DMS114 treated with DMSO at 0.1 percent for 48 hours (cell line): ENCODE measurements around the gene KRTAP5-7.
"Not testable (repeated sequence)": the region's sequence is repeated elsewhere in the genome, so short reads cannot be mapped to it uniquely, and the experiment has no call there.

ENCODE experiments used
- DNase-seq: peaks from one replicate; lab custom pipeline; 2025; ENCODE audit not compliant: unreplicated experiment; lab: John Stamatoyannopoulos, UW

The KRTAP5-7 gene

DNA sequence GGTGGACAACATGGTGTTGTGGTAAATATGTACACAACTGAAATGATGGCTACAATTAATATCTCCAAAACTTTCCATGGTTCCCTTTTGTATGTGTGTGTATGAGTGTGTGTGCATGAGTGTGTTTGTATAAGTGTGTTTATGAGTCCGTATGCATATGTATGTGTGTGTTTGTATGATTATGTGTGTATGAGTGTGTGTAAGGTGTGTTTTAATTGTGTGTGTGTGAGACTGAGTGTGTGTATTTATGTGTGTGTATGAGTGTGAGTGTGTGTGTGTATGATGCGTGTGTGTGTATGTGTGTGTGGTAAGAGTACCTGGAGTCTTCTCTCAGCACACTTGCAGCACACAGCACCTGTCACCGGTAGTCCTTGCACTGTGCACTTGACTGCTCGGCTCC is 29.0 kb downstream of the KRTAP5-7 start:
- DNase-seq: no peak

DNA sequence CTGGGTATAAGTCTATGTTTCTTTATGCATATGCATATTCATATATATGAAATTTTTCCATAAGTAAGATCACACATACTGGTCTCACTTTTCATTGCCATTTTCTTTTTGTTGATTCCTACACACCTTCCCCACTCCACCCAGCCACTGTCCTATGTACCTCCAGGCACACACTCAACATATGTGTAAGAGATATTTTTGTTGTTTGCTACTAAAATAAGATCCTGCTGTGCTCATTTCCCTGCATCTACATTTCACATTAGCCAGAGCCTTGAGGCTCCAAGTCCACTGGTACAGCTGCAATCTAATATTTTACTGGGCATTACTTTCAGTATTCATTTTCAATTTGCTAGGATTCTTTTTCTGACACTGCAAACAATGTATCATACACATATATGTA is 30.2 kb downstream of the KRTAP5-7 start:
- no peak for DNase-seq

- DNase-seq: no peak
Measured at GRCh38 chr11:71558996-71559395, 31.9 kb downstream of the KRTAP5-7 start.

DNA sequence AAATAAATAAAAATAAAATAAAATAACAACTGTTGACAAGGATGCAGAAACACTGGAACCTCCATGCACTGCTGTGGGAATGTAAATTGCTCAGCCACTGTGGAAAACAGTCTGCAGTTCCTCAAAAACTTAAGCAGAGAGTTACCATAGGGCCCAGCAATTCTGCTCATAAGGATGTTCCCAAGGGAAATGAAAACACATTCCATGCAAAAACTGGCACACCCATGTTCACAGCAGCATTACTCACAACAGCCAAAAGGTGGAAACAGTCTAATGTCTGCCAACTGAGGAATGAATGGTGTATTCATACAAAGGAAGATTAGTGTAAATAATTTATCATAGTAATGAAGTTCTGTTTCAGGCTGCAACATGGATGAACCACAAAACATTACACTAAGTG is 35.1 kb downstream of the KRTAP5-7 start:
- no peak for DNase-seq

GRCh38 chr11:71563406-71563805 is 36.3 kb downstream of the KRTAP5-7 start:
- DNase-seq: peak; percentile 21

DNA sequence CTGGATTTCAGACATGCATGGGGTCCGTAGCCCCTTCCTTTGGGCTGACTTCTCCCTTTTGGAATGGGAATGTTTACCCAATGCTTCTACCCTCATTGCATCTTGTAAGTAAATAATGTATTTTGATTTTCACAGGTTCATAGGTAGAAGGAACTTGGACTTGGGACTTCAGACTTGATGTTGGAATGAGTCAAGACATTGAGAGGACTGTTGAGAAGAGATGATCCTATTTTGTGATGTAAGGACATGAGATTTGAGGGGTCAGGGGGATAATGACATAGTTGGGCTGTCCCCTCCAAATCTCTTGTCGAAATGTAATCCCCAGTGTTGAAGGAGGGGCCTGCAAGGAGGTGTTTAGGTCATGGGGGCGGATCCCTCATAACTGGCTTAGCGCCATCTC is 37.4 kb downstream of the KRTAP5-7 start:
- no peak for DNase-seq

- DNase-seq: no peak
Measured at GRCh38 chr11:71565263-71565662, 38.2 kb downstream of the KRTAP5-7 start, which contains the start of gene KRTAP5-10. KRTAP5-10 (plus strand) TSS chr11:71565563; CDS start chr11:71565588, 25 bp downstream.

DNA sequence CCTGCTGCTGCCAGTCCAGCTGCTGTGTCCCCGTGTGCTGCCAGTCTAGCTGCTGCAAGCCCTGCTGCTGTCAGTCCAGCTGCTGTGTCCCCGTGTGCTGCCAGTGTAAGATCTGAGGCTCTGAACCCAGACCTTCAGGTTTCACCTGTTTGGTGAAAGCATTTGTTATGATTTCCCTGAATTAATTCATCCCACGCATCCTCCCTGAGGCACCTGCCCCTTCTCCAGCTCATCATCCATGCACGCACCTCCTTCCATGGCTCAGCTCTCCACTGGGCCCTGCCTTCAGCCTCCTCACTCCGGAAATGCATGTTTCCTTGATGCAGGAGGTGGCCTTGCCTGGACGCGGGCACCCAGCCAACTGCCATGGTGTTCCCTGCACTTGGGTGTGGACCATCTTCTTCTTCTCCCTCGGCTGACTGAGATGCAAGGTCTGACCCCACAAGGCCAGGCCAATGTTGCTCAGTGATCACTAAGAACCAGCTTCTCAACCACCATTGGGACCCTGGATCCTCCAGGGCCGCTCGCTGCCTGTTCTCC is 39.1 kb downstream of the KRTAP5-7 start:
- no peak for DNase-seq

GRCh38 chr11:71566626-71567599 is 39.8 kb downstream of the KRTAP5-7 start:
- not testable (repeated sequence) for DNase-seq

DNA sequence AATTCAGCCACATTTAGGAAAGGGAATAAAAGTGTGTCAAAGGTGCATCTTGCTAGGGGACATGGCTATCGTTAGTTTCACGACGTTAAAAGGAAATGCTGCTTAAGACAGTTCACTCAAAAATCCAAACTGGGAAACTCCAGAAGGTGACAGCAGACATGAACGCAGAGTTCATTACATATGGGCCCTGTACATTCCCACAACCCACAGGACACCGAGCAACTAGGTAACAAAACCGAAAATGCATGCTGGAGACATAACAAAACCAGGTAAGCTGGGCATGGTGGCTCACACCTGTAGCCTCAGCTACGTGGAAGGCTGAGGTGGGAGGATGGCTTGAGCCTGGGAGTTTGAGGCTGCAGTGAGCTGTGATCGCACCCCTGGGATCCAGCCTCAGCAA is 40.6 kb downstream of the KRTAP5-7 start:
- DNase-seq: not testable (repeated sequence)

- no peak for DNase-seq
Measured at GRCh38 chr11:71568704-71569349, 41.8 kb downstream of the KRTAP5-7 start.

GRCh38 chr11:71571101-71571850 is 44.2 kb downstream of the KRTAP5-7 start:
- DNase-seq: not testable (repeated sequence)

- DNase-seq: no peak
Measured at GRCh38 chr11:71572811-71573210, 45.7 kb downstream of the KRTAP5-7 start.

GRCh38 chr11:71574418-71574817 is 47.4 kb downstream of the KRTAP5-7 start:
- no peak for DNase-seq

DNA sequence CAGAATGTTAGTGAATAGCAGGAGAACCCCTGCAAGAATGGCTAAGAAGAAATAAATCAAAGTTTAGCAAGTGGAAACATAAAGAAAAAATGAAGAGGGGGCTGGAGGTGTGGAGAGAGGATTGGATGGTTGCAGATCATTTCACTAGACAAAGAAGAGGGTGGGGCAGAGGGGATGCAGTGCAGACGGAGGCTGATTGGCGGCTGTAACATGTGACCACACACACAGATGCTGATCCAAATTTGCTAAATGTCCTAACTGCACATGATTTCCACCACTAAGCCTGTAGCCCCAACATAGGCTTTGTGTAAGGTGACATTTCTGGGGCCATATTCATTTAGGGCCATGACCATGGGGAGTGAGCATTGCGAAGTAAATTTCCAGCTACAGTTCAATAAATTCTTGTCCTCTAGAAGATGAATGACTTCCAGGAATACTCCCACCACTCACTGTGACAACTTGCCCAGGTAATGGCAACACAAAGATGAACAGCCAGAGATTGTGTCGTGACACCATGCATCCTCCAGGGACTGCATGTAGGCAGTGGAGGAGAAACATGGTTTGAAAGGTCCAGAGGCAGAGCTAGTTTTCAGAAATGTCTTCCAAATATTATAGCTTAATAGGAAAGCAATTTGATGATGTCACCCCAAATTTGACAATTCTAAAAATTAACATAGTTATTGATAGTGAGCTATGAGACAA is 48.8 kb downstream of the KRTAP5-7 start:
- DNase-seq: no peak

DNA sequence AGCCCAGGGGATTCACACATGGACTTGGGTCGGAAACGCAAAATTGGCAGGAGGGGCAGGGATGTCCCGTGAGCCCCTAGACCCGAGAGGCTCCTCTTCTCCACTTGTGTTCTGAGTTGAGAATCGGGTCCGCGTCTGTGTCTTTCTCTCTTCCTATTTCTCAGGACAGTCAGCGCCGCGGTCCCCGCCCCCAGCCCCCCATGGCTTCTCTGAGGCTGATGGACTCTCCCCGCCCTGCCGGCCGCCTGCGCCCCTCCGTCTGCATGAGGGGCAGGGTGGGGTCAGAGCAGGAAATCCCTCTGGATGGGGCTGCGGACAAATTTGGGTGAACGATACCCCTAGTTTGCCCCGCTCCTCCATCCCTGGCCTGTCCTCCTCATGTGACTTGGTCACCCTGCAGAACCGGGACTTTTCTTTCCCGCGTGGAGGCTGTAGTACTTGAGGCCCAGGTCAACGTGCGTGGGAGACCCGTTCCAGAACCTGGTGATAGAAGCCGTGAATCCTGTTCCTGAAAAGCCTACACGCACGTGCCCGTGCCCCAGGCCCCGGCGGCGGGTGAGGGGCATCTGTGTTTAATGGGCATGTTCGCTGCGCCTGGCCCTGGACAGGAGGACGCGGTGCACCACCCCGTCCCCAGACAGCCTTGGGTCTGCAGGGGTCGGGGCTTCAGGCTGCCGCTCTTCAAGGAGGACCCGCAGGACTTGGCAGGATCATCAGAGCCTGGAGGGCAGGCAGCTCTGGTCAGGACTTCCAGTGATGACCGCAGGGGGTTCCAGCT is 49.8 kb downstream of the KRTAP5-7 start:
- not testable (repeated sequence) for DNase-seq

GRCh38 chr11:71577469-71578004 is 50.5 kb downstream of the KRTAP5-7 start:
- DNase-seq: no peak
